ENCODE results near the gene B3GALT4. TPM values are rescaled to one million over a fixed set of nuclear protein-coding genes. Genes with fewer than 3 reads are reported as not detected.

Gene B3GALT4
- total RNA-seq, 1 experiment from 2014 or later: 1.9 TPM

- peak overlapping the region; percentile 78 to 91 for H3K4me3 ChIP-seq (replicated peaks in 1 of 2; ENCODE audit: low read depth in 1 of 2, low read length in 2 of 2)
- peaks cover 39% of the 10 kb centered on the region for H3K79me2 ChIP-seq (ENCODE audit: insufficient read depth, low read length)
- POLR2A ChIA-PET: no interaction called here
- H3K4me1 ChIP-seq (ENCODE audit: control insufficient read depth in 1 of 2, insufficient read depth in 2 of 2, low read length in 2 of 2): peaks cover 41 to 56% of the 10 kb centered on the region in 2 experiments
- H3K9me3 ChIP-seq (ENCODE audit: control insufficient read depth in 1 of 2, insufficient read depth in 1 of 2, low read depth in 1 of 2, low read length in 2 of 2): no peaks in the 10 kb centered on the region
- H3K36me3 ChIP-seq (ENCODE audit: control insufficient read depth in 1 of 2, insufficient read depth in 2 of 2, low read length in 2 of 2): peaks cover 15 to 20% of the 10 kb centered on the region in 2 experiments; a peak in 3 of 4 replicates
- ATAC-seq (peak; percentile 34), DNase-seq (ENCODE audit: low read depth, low spot score) (no peak)
- H3K4me2 ChIP-seq (ENCODE audit: low read length): peak overlapping the region; percentile 95
- peak overlapping the region; percentile 89 for H3K27ac ChIP-seq (ENCODE audit: low read depth, low read length)
- BruUV-seq (replicated peaks): no TSS peak
- H3K27me3 ChIP-seq (ENCODE audit: insufficient read depth, low read length): no peaks in the 10 kb centered on the region
- CTCF ChIA-PET: no interaction called here
- TF ChIP-seq POLR2A (IDR thresholded peaks at IDR 0.05; ENCODE audit: borderline replicate concordance, extremely low read depth, insufficient read depth, insufficient read length) (peak; percentile 15), POLR2AphosphoS5 (IDR thresholded peaks at IDR 0.05; ENCODE audit: low read depth, low read length) (peak; percentile 72), YY1 (IDR thresholded peaks at IDR 0.05; ENCODE audit: extremely low read depth, insufficient replicate concordance, low read depth, low read length) (no peak)
- no peaks in the 10 kb centered on the region for H3K9me2 ChIP-seq (ENCODE audit: insufficient read depth)
- RAD21 ChIA-PET (ENCODE audit: low non-redundant PET in 1 of 2, low total read pairs in 2 of 2, uncharacterized antibody in 2 of 2, unreplicated experiment in 2 of 2): no interaction called here
- peak overlapping the region; percentile 93 for H2AFZ ChIP-seq (ENCODE audit: low read depth, low read length, poor library complexity, severe bottlenecking)
- H4K20me1 ChIP-seq (ENCODE audit: insufficient read depth): no peaks in the 10 kb centered on the region
- intact Hi-C loops (cut with micrococcal nuclease): loop anchor here (2.0 kb wide), 1 partner anchor 16 kb away; the partner anchor contains the start of gene RGL2
- peak overlapping the region; percentile 92 for H3K9ac ChIP-seq (ENCODE audit: low read length)
Measured at GRCh38 chr6:33314943-33315792, 38.2 kb downstream of the B3GALT4 start.

GRCh38 chr6:33315793-33316602 is 39.1 kb downstream of the B3GALT4 start:
- H3K79me2 ChIP-seq (ENCODE audit: insufficient read depth, low read length): peaks cover 44% of the 10 kb centered on the region
- no peak overlapping the region for H2AFZ ChIP-seq (ENCODE audit: low read depth, low read length, poor library complexity, severe bottlenecking)
- RAD21 ChIA-PET (ENCODE audit: low non-redundant PET in 1 of 2, low total read pairs in 2 of 2, uncharacterized antibody in 2 of 2, unreplicated experiment in 2 of 2): no interaction called here
- no peak overlapping the region for H3K4me2 ChIP-seq (ENCODE audit: low read length)
- H3K9me2 ChIP-seq (ENCODE audit: insufficient read depth): no peaks in the 10 kb centered on the region
- no peak for DNase-seq (ENCODE audit: low read depth, low spot score)
- H3K27me3 ChIP-seq (ENCODE audit: insufficient read depth, low read length): no peaks in the 10 kb centered on the region
- H3K4me3 ChIP-seq (replicated peaks in 1 of 2; ENCODE audit: low read depth in 1 of 2, low read length in 2 of 2): no peak overlapping the region
- peaks cover 43 to 64% of the 10 kb centered on the region in 2 experiments for H3K4me1 ChIP-seq (ENCODE audit: control insufficient read depth in 1 of 2, insufficient read depth in 2 of 2, low read length in 2 of 2)
- CTCF ChIA-PET: no interaction called here
- H3K9ac ChIP-seq (ENCODE audit: low read length): no peak overlapping the region
- POLR2A ChIA-PET: interaction anchor here (2.3 kb wide), 1 partner anchor 39 kb away, joined by 8 read pairs; the partner anchor contains the start of gene B3GALT4
- no peak for ATAC-seq
- no peaks in the 10 kb centered on the region for H4K20me1 ChIP-seq (ENCODE audit: insufficient read depth)
- H3K27ac ChIP-seq (ENCODE audit: low read depth, low read length): peak overlapping the region; percentile 89; the same call in 1 of the 2 replicates
- H3K9me3 ChIP-seq (ENCODE audit: control insufficient read depth in 1 of 2, insufficient read depth in 1 of 2, low read depth in 1 of 2, low read length in 2 of 2): no peaks in the 10 kb centered on the region
- intact Hi-C loops (cut with micrococcal nuclease): loop anchor here (2.0 kb wide), 1 partner anchor 17 kb away; the partner anchor contains the start of gene RGL2
- H3K36me3 ChIP-seq (ENCODE audit: control insufficient read depth in 1 of 2, insufficient read depth in 2 of 2, low read length in 2 of 2): peaks cover 22 to 28% of the 10 kb centered on the region in 2 experiments; a peak in 3 of 4 replicates
- no TSS peak for BruUV-seq (replicated peaks)
- TF ChIP-seq ZFX (IDR thresholded peaks at IDR 0.05) (no peak), ATF3 (IDR thresholded peaks at IDR 0.05) (no peak), ZBTB33 (IDR thresholded peaks at IDR 0.05; ENCODE audit: extremely low read depth, insufficient replicate concordance, low read length) (no peak), RAD21 (IDR thresholded peaks at IDR 0.05; ENCODE audit: low read depth) (no peak), SRF (IDR thresholded peaks at IDR 0.05; ENCODE audit: low read depth) (no peak), ZNF274 (IDR thresholded peaks at IDR 0.05; ENCODE audit: low read depth, low read length) (no peak), TCF7L2 (IDR thresholded peaks at IDR 0.05; ENCODE audit: borderline replicate concordance, extremely low read depth, insufficient read depth, insufficient read length) (no peak)

All from HCT116 (cell line).